ENCODE measurements around the gene FAM13B. TPM values are rescaled to one million over a fixed set of nuclear protein-coding genes. Genes with fewer than 3 reads are reported as not detected.
A peak's percentile ranks its signal among the peaks of the same experiment; 100 is the strongest.

FAM13B gene
- total and polyA plus RNA-seq, 2 experiments from 2014 or later, result 10.7 to 15.3 TPM

DNA sequence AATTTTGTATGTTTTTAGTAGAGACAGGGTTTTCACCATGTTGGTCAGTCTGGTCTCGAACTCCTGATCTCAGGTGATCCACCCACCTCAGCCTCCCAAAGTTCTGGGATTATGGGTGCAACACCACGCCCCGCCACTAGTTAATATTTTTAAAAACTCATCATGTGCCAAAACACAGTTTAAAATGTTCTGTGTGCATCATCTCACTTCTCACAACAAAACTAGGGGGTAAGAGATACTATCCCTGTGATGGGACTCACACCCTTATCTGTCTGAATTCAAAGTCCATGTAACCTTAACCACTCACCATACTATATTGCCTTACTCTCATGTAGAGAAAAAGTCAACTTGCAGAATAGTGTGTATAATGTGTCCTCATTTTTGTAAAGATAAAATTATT is 141.0 kb downstream of the FAM13B start:
- Histone ChIP-seq H3K27me3 (no peaks in the 10 kb centered on the region), H3K4me1 (ENCODE audit: low read depth) (peaks cover 12% of the 10 kb centered on the region), H3K9me3 (ENCODE audit: low read depth) (no peaks in the 10 kb centered on the region), H3K36me3 (no peaks in the 10 kb centered on the region), H3K27ac (no peak overlapping the region), H3K4me3 (no peak overlapping the region)
- DNase-seq (ENCODE audit: low read depth in 1 of 2, low spot score in 1 of 2), result no peak
- TF ChIP-seq, protein P1, sequence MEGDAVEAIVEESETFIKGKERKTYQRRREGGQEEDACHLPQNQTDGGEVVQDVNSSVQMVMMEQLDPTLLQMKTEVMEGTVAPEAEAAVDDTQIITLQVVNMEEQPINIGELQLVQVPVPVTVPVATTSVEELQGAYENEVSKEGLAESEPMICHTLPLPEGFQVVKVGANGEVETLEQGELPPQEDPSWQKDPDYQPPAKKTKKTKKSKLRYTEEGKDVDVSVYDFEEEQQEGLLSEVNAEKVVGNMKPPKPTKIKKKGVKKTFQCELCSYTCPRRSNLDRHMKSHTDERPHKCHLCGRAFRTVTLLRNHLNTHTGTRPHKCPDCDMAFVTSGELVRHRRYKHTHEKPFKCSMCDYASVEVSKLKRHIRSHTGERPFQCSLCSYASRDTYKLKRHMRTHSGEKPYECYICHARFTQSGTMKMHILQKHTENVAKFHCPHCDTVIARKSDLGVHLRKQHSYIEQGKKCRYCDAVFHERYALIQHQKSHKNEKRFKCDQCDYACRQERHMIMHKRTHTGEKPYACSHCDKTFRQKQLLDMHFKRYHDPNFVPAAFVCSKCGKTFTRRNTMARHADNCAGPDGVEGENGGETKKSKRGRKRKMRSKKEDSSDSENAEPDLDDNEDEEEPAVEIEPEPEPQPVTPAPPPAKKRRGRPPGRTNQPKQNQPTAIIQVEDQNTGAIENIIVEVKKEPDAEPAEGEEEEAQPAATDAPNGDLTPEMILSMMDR (IDR thresholded peaks at IDR 0.05; ENCODE audit: low read depth, low read length), result peak; percentile 8

DNA sequence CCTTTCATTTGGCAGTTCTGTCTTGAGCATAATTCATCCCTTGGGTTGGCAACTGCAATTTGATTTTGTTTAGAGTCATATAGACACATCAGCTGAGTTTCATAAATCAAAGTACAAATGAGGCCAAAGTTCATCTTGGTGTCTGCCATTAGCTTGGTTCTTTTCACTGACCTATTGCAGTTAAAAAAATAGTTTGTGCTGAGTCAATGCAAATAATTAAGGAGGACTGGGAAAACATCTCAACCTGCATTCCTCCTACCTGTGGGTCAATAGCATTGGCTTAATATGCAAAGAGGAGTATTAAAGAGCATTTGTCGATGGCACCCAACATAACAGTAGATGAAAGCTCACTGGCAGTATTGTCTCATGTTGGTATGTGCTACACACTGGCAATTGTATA is 142.0 kb downstream of the FAM13B start:
- H3K9me3 ChIP-seq (ENCODE audit: low read depth), result no peaks in the 10 kb centered on the region
- no peaks in the 10 kb centered on the region for H3K27me3 ChIP-seq
- H3K4me3 ChIP-seq, result no peak overlapping the region
- H3K36me3 ChIP-seq, result no peaks in the 10 kb centered on the region
- no peak for DNase-seq (ENCODE audit: low read depth in 1 of 2, low spot score in 1 of 2)
- no peak overlapping the region for H3K27ac ChIP-seq
- TF ChIP-seq, protein P1 (IDR thresholded peaks at IDR 0.05; ENCODE audit: low read depth, low read length), result no peak
- H3K4me1 ChIP-seq (ENCODE audit: low read depth), result peaks cover 12% of the 10 kb centered on the region

DNA sequence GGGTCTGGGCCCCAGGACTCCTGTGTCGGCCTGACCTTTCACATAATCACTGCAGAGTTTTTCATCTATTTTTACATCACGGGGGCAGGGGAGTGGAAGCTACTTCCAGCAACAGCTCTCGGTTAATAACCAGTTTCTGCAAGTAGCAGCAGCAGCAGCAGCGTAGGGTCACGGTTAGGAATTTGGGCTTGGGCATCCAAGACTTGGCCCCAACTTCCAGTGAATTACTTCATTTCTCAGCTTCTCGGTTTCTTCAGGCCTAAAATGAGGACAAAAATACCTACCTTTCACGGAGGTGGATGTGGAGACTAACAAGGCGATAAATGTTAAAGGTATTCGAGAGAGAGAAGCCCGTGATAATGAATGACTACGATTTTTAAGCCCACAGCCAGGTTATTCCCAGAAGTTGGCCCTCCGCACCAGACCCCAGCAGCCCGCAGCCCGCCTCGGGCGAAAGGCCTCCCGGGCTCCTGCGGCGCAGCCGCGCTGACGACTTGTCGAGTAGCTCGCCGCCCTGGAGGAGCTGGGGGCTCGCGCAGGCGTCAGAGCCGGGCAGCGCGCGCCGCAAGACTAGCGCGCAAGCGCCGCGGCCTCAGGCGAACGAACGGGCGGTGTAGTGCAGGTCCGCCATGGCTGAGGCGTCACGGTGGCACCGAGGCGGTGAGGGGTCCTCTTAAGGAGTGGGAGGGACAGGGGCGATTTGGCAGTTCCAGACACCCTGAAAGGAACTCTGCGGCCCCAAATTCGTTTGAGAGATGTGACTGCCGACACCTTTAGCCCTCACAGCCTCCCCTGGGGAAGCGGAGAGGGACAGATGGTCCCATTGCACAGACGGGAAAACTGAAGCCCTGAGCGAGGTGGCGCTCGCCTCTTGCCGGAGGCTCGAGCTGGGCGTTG is 143.8 kb downstream of the FAM13B start, which contains the start of gene PKD2L2:
Gene PKD2L2, plus strand, starts transcription at position 595 of the 897 bp plus-strand sequence. Its CDS starts 35 bp downstream, at position 630.
- H3K9me3 ChIP-seq (ENCODE audit: low read depth), result no peaks in the 10 kb centered on the region
- no peak within 1 kb of the TSS for H3K4me3 ChIP-seq
- TF ChIP-seq, protein P1 (IDR thresholded peaks at IDR 0.05; ENCODE audit: low read depth, low read length), result peak; percentile 8
- peak; percentile 60 to 96 for DNase-seq (ENCODE audit: low read depth in 1 of 2, low spot score in 1 of 2)
- peak within 1 kb of the TSS; percentile 48 for H3K27ac ChIP-seq
- no peaks in the 10 kb centered on the region for H3K27me3 ChIP-seq
- peaks cover 12% of the 10 kb centered on the region for H3K4me1 ChIP-seq (ENCODE audit: low read depth)
- H3K36me3 ChIP-seq, result no peaks in the 10 kb centered on the region

DNA sequence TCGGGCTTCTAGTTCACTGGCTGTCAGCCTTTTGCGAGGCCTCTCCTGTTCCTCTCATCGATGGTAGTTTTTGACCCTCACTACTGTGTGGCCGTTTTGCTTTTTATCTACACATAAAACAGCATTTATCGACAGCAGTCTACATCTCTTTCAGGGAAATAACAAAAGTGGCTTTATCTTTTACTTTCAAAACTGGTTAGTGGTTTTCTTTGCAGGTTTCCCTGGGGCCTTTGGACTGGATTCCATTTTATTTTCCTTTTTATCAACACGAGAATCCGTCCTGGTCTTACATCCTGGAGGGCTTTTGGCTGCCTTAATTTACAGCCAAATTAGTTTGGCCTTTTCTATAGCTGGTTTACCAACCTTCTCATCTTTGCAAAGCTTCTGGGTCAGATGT is 144.4 kb downstream of the FAM13B start:
- Histone ChIP-seq H3K27me3 (no peaks in the 10 kb centered on the region), H3K4me1 (ENCODE audit: low read depth) (peaks cover 12% of the 10 kb centered on the region), H3K4me3 (no peak overlapping the region), H3K9me3 (ENCODE audit: low read depth) (no peaks in the 10 kb centered on the region), H3K27ac (peak overlapping the region; percentile 48), H3K36me3 (no peaks in the 10 kb centered on the region)
- no peak for DNase-seq (ENCODE audit: low read depth in 1 of 2, low spot score in 1 of 2)
- TF ChIP-seq, protein P1 (IDR thresholded peaks at IDR 0.05; ENCODE audit: low read depth, low read length), result no peak

Other genes starting within 250 kb of the FAM13B start
- not detected in 2 replicates for gene MYOT, start 165.2 kb downstream of the FAM13B start, total RNA-seq
- 0.22 TPM in 1 of 2 replicates, not detected in the other for gene MYOT, start 165.2 kb downstream of the FAM13B start, polyA plus RNA-seq
- gene PKD2L2, start 143.6 kb downstream of the FAM13B start, total RNA-seq, result not detected in 2 replicates
- 0.22 TPM in 1 of 2 replicates, not detected in the other for gene PKD2L2, start 143.6 kb downstream of the FAM13B start, polyA plus RNA-seq
- not detected in 2 replicates for gene WNT8A, start 51.0 kb upstream of the FAM13B start, total RNA-seq
- gene WNT8A, start 51.0 kb upstream of the FAM13B start, polyA plus RNA-seq, result not detected in 2 replicates
- 4.1 and 7.4 TPM in 2 replicates for gene NME5, start 106.3 kb upstream of the FAM13B start, total RNA-seq
- gene NME5, start 106.3 kb upstream of the FAM13B start, polyA plus RNA-seq, result 8.6 and 10.4 TPM in 2 replicates
- gene BRD8, start 145.6 kb upstream of the FAM13B start, total RNA-seq, result 49.6 and 93.5 TPM in 2 replicates
- gene BRD8, start 145.6 kb upstream of the FAM13B start, polyA plus RNA-seq, result 55.2 and 67.5 TPM in 2 replicates
- 8.6 and 106 TPM in 2 replicates for gene KIF20A, start 146.0 kb upstream of the FAM13B start, total RNA-seq
- gene KIF20A, start 146.0 kb upstream of the FAM13B start, polyA plus RNA-seq, result 7.2 and 127 TPM in 2 replicates
- gene CDC23, start 180.2 kb upstream of the FAM13B start, total RNA-seq, result 26.0 and 26.5 TPM in 2 replicates
- gene CDC23, start 180.2 kb upstream of the FAM13B start, polyA plus RNA-seq, result 60.1 and 60.5 TPM in 2 replicates
- gene GFRA3, start 241.5 kb upstream of the FAM13B start, total RNA-seq, result 0.39 and 0.53 TPM in 2 replicates
- gene GFRA3, start 241.5 kb upstream of the FAM13B start, polyA plus RNA-seq, result 0.51 TPM in 1 of 2 replicates, not detected in the other